ENCODE measurements around the gene IGSF23. TPM values are rescaled to one million over a fixed set of nuclear protein-coding genes. Genes with fewer than 3 reads are reported as not detected.

Gene IGSF23
- total RNA-seq: not detected in 2 replicates

GRCh38 chr19:44613295-44614178 is at the start of gene IGSF23:
IGSF23 (plus strand) TSS chr19:44613563; CDS start chr19:44613646, 83 bp downstream.
- Mint-ChIP-seq H3K27me3 (no peaks in the 10 kb centered on the region), H3K9me3 (no peaks in the 10 kb centered on the region), H3K36me3 (ENCODE audit: low read depth) (no peaks in the 10 kb centered on the region), H3K4me1 (no peaks in the 10 kb centered on the region), H3K27ac (no peak within 1 kb of the TSS), H3K4me3 (no peak within 1 kb of the TSS)
- intact Hi-C loops (cut with micrococcal nuclease): no loop called here
- DNase-seq: no peak

- intact Hi-C loops (cut with micrococcal nuclease): no loop called here
- H3K27ac Mint-ChIP-seq: no peak overlapping the region
- peaks cover 3% of the 10 kb centered on the region for H3K4me1 Mint-ChIP-seq
- H3K9me3 Mint-ChIP-seq: no peaks in the 10 kb centered on the region
- H3K36me3 Mint-ChIP-seq (ENCODE audit: low read depth): no peaks in the 10 kb centered on the region
- H3K4me3 Mint-ChIP-seq: no peak overlapping the region
- peaks cover 2% of the 10 kb centered on the region for H3K27me3 Mint-ChIP-seq
- DNase-seq: no peak
Observed at GRCh38 chr19:44566984-44567383, 46.4 kb upstream of the IGSF23 start.

- H3K4me1 Mint-ChIP-seq: peaks cover 3% of the 10 kb centered on the region
- H3K27ac Mint-ChIP-seq: no peak overlapping the region
- no peaks in the 10 kb centered on the region for H3K36me3 Mint-ChIP-seq (ENCODE audit: low read depth)
- intact Hi-C loops (cut with micrococcal nuclease): no loop called here
- H3K27me3 Mint-ChIP-seq: peaks cover 2% of the 10 kb centered on the region
- DNase-seq: no peak
- H3K4me3 Mint-ChIP-seq: no peak overlapping the region
- no peaks in the 10 kb centered on the region for H3K9me3 Mint-ChIP-seq
Observed at GRCh38 chr19:44567745-44568144, 45.6 kb upstream of the IGSF23 start.

- H3K27ac Mint-ChIP-seq: no peak overlapping the region
- no peaks in the 10 kb centered on the region for H3K9me3 Mint-ChIP-seq
- peaks cover 2% of the 10 kb centered on the region for H3K27me3 Mint-ChIP-seq
- H3K4me3 Mint-ChIP-seq: no peak overlapping the region
- H3K36me3 Mint-ChIP-seq (ENCODE audit: low read depth): no peaks in the 10 kb centered on the region
- intact Hi-C loops (cut with micrococcal nuclease): no loop called here
- peaks cover 3% of the 10 kb centered on the region for H3K4me1 Mint-ChIP-seq
- DNase-seq: no peak
Observed at GRCh38 chr19:44570603-44570983, 42.8 kb upstream of the IGSF23 start.

GRCh38 chr19:44570984-44571684 is 42.2 kb upstream of the IGSF23 start:
- Mint-ChIP-seq H3K4me3 (no peak overlapping the region), H3K4me1 (peaks cover 3% of the 10 kb centered on the region), H3K27me3 (peaks cover 2% of the 10 kb centered on the region), H3K27ac (no peak overlapping the region), H3K36me3 (ENCODE audit: low read depth) (no peaks in the 10 kb centered on the region), H3K9me3 (no peaks in the 10 kb centered on the region)
- peak; percentile 86 for DNase-seq
- intact Hi-C loops (cut with micrococcal nuclease): loop anchor here (1.0 kb wide), 1 partner anchor 86 kb away; no protein-coding TSS in a partner anchor

- H3K36me3 Mint-ChIP-seq (ENCODE audit: low read depth): no peaks in the 10 kb centered on the region
- no peaks in the 10 kb centered on the region for H3K9me3 Mint-ChIP-seq
- H3K4me3 Mint-ChIP-seq: no peak overlapping the region
- peaks cover 3% of the 10 kb centered on the region for H3K4me1 Mint-ChIP-seq
- peaks cover 2% of the 10 kb centered on the region for H3K27me3 Mint-ChIP-seq
- intact Hi-C loops (cut with micrococcal nuclease): loop anchor here (1.0 kb wide), 1 partner anchor 85 kb away; no protein-coding TSS in a partner anchor
- DNase-seq: no peak
- H3K27ac Mint-ChIP-seq: no peak overlapping the region
Observed at GRCh38 chr19:44571830-44572580, 41.4 kb upstream of the IGSF23 start.

- H3K27me3 Mint-ChIP-seq: peaks cover 2% of the 10 kb centered on the region
Observed at GRCh38 chr19:44572581-44572900, 40.8 kb upstream of the IGSF23 start.

GRCh38 chr19:44573183-44573582 is 40.2 kb upstream of the IGSF23 start:
- Mint-ChIP-seq H3K4me1 (peaks cover 3% of the 10 kb centered on the region), H3K9me3 (no peaks in the 10 kb centered on the region), H3K4me3 (no peak overlapping the region), H3K27me3 (peaks cover 2% of the 10 kb centered on the region), H3K27ac (no peak overlapping the region), H3K36me3 (ENCODE audit: low read depth) (no peaks in the 10 kb centered on the region)
- DNase-seq: no peak
- intact Hi-C loops (cut with micrococcal nuclease): no loop called here

More at GRCh38 chr19:44572581-44572900, 40.8 kb upstream of the IGSF23 start:
- Mint-ChIP-seq H3K36me3 (ENCODE audit: low read depth) (no peaks in the 10 kb centered on the region), H3K4me1 (peaks cover 3% of the 10 kb centered on the region), H3K27ac (no peak overlapping the region), H3K9me3 (no peaks in the 10 kb centered on the region), H3K4me3 (no peak overlapping the region)
- no peak for DNase-seq
- intact Hi-C loops (cut with micrococcal nuclease): no loop called here

- no peak overlapping the region for H3K4me3 Mint-ChIP-seq
- H3K27me3 Mint-ChIP-seq: peaks cover 2% of the 10 kb centered on the region
- intact Hi-C loops (cut with micrococcal nuclease): no loop called here
- no peaks in the 10 kb centered on the region for H3K9me3 Mint-ChIP-seq
- H3K36me3 Mint-ChIP-seq (ENCODE audit: low read depth): no peaks in the 10 kb centered on the region
- no peak for DNase-seq
- H3K27ac Mint-ChIP-seq: no peak overlapping the region
- peaks cover 3% of the 10 kb centered on the region for H3K4me1 Mint-ChIP-seq
Observed at GRCh38 chr19:44573627-44574026, 39.7 kb upstream of the IGSF23 start.

GRCh38 chr19:44574186-44574950 is 39.0 kb upstream of the IGSF23 start:
- no peak overlapping the region for H3K27ac Mint-ChIP-seq
- H3K36me3 Mint-ChIP-seq (ENCODE audit: low read depth): no peaks in the 10 kb centered on the region
- no peak overlapping the region for H3K4me3 Mint-ChIP-seq
- no peaks in the 10 kb centered on the region for H3K27me3 Mint-ChIP-seq
- no peaks in the 10 kb centered on the region for H3K9me3 Mint-ChIP-seq
- intact Hi-C loops (cut with micrococcal nuclease): no loop called here
- no peak for DNase-seq
- H3K4me1 Mint-ChIP-seq: peaks cover 3% of the 10 kb centered on the region

GRCh38 chr19:44575116-44575700 is 38.2 kb upstream of the IGSF23 start:
- no peak for DNase-seq
- intact Hi-C loops (cut with micrococcal nuclease): no loop called here
- H3K27me3 Mint-ChIP-seq: no peaks in the 10 kb centered on the region
- H3K36me3 Mint-ChIP-seq (ENCODE audit: low read depth): no peaks in the 10 kb centered on the region
- no peaks in the 10 kb centered on the region for H3K9me3 Mint-ChIP-seq
- H3K4me3 Mint-ChIP-seq: no peak overlapping the region
- peaks cover 3% of the 10 kb centered on the region for H3K4me1 Mint-ChIP-seq
- H3K27ac Mint-ChIP-seq: no peak overlapping the region

GRCh38 chr19:44576843-44577565 is 36.4 kb upstream of the IGSF23 start:
- H3K4me1 Mint-ChIP-seq: no peaks in the 10 kb centered on the region
- H3K36me3 Mint-ChIP-seq (ENCODE audit: low read depth): no peaks in the 10 kb centered on the region
- intact Hi-C loops (cut with micrococcal nuclease): loop anchor here (2.0 kb wide), 1 partner anchor 82 kb away; no protein-coding TSS in a partner anchor
- H3K27ac Mint-ChIP-seq: no peak overlapping the region
- no peaks in the 10 kb centered on the region for H3K27me3 Mint-ChIP-seq
- H3K9me3 Mint-ChIP-seq: peaks cover 5% of the 10 kb centered on the region
- H3K4me3 Mint-ChIP-seq: no peak overlapping the region
- DNase-seq: peak; percentile 61
